NCI-H345 treated with DMSO at 0.1 percent for 48 hours (cell line): ENCODE measurements around the gene ANO4.
"Not testable (repeated sequence)": the region's sequence is repeated elsewhere in the genome, so short reads cannot be mapped to it uniquely, and the experiment has no call there.

Experiments
- DNase-seq: peaks from one replicate; lab custom pipeline; 2025; ENCODE audit not compliant: unreplicated experiment; lab: John Stamatoyannopoulos, UW

ANO4 gene

GRCh38 chr12:101078536-101079285 lies 284.1 kb downstream of the ANO4 start:
- DNase-seq: no peak

DNA sequence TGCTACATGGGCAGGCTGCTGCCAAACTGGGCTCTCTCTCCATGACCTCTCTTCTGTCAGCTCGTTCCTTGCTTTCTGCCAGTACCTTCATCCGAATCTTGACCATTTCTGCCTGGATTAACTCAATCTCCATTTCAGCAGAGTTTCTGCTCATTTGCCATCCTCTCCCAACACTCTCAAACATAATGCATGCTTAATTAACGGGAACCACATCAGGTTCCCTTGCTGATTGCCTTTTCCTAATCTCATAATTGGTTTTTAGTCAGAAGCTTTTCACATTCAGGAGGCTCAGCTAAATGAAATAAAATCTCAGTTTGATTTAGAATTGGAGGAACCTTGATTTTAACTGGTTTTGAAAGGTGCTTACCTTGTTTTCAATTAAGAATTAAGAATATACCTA lies 288.1 kb downstream of the ANO4 start:
- DNase-seq: no peak

GRCh38 chr12:101086490-101087135 lies 292.0 kb downstream of the ANO4 start:
- DNase-seq: no peak

DNA sequence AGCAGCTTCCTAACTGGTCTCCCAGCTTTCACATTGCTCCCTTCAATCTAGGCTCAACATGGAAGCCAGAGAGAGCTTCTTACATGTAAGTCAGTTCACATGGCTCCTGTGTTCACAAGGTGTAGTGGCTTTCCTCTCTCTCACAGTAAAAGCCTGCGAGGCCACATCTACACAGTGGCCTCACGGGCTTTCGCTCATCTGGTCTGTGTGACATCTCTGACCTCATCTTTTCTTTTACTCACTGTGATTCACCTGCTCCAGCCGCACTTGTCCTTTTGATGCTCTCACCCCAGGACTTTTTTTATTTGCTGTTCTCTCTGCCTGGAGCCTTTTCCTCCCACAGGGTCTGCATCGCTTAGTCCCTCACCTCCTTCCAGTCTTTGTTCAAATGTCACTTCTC lies 293.3 kb downstream of the ANO4 start:
- DNase-seq: no peak

DNA sequence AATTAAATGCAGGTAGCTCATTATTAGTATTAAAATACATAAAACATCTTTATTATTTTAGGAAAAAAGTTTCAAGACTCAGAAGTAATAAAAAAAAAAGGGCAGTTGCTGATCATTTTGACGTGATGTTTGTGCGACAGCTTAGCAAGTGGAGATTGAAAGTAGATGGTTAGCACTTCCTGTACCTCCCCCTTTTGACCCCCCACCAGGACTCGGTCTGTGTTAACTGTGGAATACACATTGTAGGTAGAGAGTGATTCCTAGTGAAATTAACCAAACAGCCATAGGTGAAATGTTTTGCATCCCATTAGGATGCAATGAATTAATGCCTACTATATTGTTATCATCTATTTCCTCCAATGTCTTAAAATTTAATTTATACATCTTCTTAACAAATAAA lies 294.7 kb downstream of the ANO4 start:
- DNase-seq: no peak

GRCh38 chr12:101090222-101090621 lies 295.6 kb downstream of the ANO4 start:
- DNase-seq: not testable (repeated sequence)

GRCh38 chr12:101097829-101098580 lies 303.4 kb downstream of the ANO4 start:
- peak; percentile 78 for DNase-seq

GRCh38 chr12:101107032-101107763 lies 312.6 kb downstream of the ANO4 start:
- no peak for DNase-seq

- DNase-seq: no peak
Measured at GRCh38 chr12:101108130-101108529, 313.6 kb downstream of the ANO4 start.

DNA sequence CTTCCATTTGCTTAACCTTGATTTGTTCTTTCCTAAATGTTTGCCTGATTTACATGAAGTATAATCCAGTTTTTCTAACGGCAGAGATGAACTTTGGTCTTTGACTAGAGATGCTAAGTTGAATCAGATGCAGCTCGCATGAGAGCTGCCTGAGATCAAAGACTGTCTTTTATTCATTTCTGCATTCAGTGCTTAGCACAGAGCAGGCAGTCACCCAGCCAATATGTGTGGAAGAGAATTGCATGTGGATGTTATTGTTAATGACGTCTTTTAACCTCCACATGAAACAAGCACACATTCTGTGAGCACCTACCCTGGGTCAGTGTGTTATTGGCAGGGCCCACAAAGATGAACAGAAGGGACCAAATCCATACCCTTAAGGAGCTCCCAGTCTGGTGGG lies 316.3 kb downstream of the ANO4 start:
- no peak for DNase-seq

- DNase-seq: no peak
Measured at GRCh38 chr12:101111441-101111840, 316.9 kb downstream of the ANO4 start.

GRCh38 chr12:101115326-101115725 lies 320.8 kb downstream of the ANO4 start:
- DNase-seq: no peak

DNA sequence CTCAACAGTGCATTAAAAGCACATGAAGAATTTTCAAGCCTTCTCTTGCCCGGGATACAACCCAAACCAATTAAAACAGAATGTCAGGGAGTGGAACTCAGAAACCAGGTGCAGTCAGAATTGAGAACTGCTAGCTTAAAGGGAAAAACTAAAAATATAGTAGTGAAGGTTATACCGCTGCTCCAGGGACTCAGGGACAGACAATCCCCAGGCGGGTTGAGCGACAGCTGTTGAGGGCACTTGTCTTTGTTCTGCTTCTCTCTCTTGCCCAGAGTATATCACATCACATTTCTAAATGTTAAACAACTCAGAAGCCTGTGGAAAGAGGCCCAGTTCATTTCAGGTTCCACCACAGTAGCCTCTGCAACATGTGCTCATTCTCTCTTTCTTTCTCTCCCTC lies 322.3 kb downstream of the ANO4 start:
- peak; percentile 20 for DNase-seq

DNA sequence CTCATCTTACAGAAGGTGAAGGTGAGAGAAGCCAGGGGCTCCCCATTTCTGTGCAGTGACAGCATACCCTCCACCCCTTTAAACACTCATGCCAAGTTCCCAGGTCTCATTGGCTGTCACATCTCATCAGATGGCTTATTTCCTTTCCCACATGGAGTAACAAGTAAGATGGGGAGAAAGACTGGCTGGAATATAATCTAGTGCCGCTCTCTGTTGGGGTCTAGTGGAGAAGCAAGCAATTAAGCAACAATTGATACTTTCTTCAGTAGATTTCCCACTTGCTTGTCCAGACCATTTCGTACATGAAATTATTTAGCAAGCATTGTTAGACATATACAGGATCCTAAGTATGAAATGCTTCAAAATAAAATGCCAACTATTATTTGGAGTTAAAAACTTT lies 323.3 kb downstream of the ANO4 start:
- no peak for DNase-seq

GRCh38 chr12:101127521-101128219 lies 333.1 kb downstream of the ANO4 start:
- DNase-seq: no peak

DNA sequence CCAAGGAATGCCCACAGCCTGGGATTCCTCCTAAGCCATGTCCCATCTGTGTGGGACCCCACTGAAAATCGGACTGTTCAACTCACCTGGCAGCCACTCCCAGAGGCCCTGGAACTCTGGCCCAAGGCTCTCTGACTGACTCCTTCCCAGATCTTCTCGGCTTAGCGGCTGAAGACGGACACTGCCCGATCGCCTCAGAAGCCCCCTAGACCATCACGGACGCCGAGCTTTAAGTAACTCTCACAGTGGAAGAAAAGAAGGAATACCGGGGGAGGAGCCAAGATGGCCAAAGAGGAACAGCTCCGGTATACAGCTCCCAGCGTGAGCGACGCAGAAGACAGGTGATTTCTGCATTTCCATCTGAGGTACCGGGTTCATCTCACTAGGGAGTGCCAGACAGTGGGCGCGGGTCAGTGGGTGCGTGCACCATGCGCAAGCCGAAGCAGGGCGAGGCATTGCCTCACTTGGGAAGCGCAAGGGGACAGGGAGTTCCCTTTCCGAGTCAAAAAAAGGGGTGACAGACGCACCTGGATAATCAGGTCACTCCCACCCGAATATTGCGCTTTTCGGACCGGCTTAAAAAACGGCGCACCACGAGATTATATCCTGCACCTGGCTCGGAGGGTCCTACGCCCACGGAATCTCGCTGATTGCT lies 351.3 kb downstream of the ANO4 start:
- not testable (repeated sequence) for DNase-seq

DNA sequence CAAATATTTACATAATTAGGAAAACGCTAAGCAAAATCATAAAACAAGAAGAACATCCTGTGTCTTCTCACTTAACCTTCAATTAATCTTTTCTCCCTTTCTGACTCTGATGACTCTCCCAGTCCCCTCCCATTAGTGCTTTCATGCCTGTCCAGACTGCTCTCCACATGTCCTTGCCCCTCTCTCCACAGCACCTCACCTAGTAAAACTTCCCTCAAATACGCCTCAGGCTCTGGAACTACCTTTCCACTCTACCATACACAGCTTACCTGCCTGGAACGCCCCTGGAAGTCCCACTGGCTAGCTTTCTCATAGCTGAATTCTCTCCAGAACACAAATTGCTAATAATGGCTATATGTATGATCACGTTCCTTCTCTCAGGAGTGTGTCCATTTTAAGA lies 370.7 kb downstream of the ANO4 start:
- no peak for DNase-seq

GRCh38 chr12:101166866-101167265 lies 372.3 kb downstream of the ANO4 start:
- DNase-seq: no peak

DNA sequence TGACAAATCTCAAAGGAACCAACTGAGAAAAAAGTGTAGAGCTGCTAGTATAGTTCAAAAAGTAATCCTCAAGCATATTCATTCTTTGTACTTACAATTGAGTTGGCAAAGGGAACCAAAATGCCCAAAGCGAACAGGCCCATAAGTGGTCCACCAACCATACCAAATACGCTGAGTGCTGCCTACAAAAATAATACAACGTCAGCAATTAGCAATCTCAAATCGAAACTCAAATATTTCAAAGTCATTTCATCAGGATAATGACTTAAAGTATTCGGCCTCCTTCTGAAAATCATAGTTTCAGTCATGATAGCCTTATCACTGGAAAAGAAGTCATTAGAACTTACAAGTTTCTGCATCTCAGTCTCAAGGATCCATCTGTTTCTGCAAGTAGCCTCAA lies 373.4 kb downstream of the ANO4 start:
- DNase-seq: no peak

DNA sequence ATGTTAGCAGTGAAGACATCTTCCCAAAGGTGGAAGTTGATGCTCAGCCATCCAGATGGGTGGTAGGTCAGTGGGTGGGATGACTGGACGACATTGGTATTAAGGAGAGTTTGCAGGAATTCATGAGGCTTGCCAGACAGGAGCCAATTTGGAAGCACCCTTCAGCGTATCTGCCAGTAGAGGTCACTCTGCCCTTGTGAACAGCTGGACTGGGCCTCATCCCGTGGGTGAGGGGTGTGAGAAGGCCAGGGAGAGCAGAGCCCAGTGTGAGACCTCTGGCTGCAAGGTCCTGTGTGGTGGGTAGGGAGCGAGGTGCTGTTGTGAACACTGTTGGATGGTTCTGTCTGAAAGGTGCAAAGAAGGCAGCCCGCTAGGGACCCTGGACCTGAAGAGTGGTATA lies 377.7 kb downstream of the ANO4 start:
- no peak for DNase-seq
